Nephron (organoid): Measurements from ENCODE around the gene BTBD8.

Experiments used
- H3K27ac Mint-ChIP-seq, 3 experiments: 2 replicates each; pipeline ENCODE4 v1.8.0; 2020; ENCODE audit warnings: mixed read lengths in 3 of 3, mild to moderate bottlenecking in 2 of 3, moderate library complexity in 1 of 3
- H3K27me3 Mint-ChIP-seq: 2 replicates; pipeline ENCODE4 v1.8.0; 2021; ENCODE audit warnings: low read depth, mild to moderate bottlenecking, moderate library complexity, mixed read lengths
- H3K36me3 Mint-ChIP-seq: 2 replicates; pipeline ENCODE4 v1.8.0; 2020; ENCODE audit warnings: low read depth, mixed read lengths
- H3K4me1 Mint-ChIP-seq: 2 replicates; pipeline ENCODE4 v1.8.0; 2020; ENCODE audit warnings: mixed read lengths
- H3K4me3 Mint-ChIP-seq, 3 experiments: 2 replicates each; pipeline ENCODE4 v1.8.0; 2020; ENCODE audit warnings: mild to moderate bottlenecking in 3 of 3, mixed read lengths in 3 of 3, moderate library complexity in 2 of 3
- H3K9me3 Mint-ChIP-seq: 2 replicates; pipeline ENCODE4 v1.8.0; 2020; ENCODE audit warnings: mixed read lengths
- TF ChIP-seq, protein P1 (sequence below), 3 experiments: fragments of 200-600 bp; sonication (generic); IDR thresholded peaks; one replicate each; pipeline ENCODE4 v1.5.0; 2021; ENCODE audit warnings: antibody characterized with exemption in 3 of 3; ENCODE audit not compliant: unreplicated experiment in 3 of 3

Gene BTBD8

DNA sequence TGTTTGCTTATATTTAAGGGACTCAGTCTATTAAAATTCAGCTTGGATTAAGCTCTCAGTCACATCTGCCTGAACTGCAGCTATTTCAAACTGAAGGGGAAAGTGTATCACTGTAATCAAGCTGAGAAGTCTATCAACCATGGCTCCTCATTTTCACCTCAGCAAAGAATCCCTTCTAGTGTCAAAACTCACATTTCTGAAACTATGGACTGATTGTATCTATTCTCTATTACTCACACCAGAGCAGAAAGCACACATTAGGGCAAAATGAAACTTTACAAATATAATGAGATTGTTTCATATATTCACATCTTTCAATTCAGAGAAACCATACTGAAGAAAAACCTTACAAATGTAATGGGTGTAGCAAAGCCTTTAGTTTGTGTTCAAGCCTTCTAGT, 123.0 kb downstream of the BTBD8 start:
- Mint-ChIP-seq H3K27me3 (peaks cover 3% of the 10 kb centered on the region), H3K27ac (no peak overlapping the region), H3K9me3 (peaks cover 4% of the 10 kb centered on the region), H3K36me3 (no peaks in the 10 kb centered on the region), H3K4me1 (no peaks in the 10 kb centered on the region), H3K4me3 (no peak overlapping the region)
- TF ChIP-seq, protein P1, sequence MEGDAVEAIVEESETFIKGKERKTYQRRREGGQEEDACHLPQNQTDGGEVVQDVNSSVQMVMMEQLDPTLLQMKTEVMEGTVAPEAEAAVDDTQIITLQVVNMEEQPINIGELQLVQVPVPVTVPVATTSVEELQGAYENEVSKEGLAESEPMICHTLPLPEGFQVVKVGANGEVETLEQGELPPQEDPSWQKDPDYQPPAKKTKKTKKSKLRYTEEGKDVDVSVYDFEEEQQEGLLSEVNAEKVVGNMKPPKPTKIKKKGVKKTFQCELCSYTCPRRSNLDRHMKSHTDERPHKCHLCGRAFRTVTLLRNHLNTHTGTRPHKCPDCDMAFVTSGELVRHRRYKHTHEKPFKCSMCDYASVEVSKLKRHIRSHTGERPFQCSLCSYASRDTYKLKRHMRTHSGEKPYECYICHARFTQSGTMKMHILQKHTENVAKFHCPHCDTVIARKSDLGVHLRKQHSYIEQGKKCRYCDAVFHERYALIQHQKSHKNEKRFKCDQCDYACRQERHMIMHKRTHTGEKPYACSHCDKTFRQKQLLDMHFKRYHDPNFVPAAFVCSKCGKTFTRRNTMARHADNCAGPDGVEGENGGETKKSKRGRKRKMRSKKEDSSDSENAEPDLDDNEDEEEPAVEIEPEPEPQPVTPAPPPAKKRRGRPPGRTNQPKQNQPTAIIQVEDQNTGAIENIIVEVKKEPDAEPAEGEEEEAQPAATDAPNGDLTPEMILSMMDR (IDR thresholded peaks at IDR 0.05; ENCODE audit: unreplicated experiment in 3 of 3): no peak

DNA sequence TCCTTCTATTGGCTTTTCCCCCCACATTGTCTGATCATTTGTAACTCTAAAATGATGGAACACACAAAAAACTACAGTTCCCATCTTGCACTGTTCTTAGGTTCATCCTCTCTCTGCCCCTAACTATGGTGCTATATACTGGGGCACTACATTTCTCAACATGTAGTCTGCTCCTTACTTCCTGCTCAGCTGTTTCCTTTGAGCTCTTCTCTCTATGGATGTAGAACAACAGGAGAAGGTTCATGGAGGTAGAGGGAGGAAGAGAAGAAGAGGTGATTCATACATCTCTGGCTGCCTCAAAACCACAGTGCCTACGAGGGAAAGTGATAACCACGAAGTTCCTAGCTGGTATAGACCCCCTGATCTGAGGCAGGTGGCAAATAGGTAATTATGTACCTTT, 130.6 kb downstream of the BTBD8 start:
- H3K4me1 Mint-ChIP-seq: no peaks in the 10 kb centered on the region
- no peaks in the 10 kb centered on the region for H3K9me3 Mint-ChIP-seq
- no peaks in the 10 kb centered on the region for H3K36me3 Mint-ChIP-seq
- H3K27ac Mint-ChIP-seq: no peak overlapping the region
- no peak overlapping the region for H3K4me3 Mint-ChIP-seq
- TF ChIP-seq, protein P1 (IDR thresholded peaks at IDR 0.05; ENCODE audit: unreplicated experiment in 3 of 3): no peak
- no peaks in the 10 kb centered on the region for H3K27me3 Mint-ChIP-seq

DNA sequence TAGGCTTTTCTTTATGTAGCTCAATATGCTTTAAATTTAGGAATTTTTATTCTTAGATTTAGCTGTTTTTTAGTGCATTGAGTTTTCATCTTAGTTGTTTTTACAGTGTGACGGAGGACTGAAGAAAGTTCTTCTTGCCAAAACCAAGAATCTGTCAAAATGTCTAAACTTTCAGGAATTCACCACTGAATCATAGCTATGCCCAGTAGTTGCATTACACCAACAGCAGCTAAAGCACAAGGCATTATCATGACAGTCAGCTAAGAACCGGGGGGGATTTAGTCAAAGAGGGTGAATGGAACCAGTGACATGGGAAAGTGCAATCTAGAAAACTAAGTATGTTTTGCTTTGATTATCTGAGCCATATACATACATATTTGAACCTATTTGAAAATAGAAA, 131.0 kb downstream of the BTBD8 start:
- Mint-ChIP-seq H3K9me3 (no peaks in the 10 kb centered on the region), H3K4me3 (no peak overlapping the region), H3K27ac (no peak overlapping the region), H3K27me3 (no peaks in the 10 kb centered on the region), H3K4me1 (no peaks in the 10 kb centered on the region), H3K36me3 (no peaks in the 10 kb centered on the region)
- TF ChIP-seq, protein P1 (IDR thresholded peaks at IDR 0.05; ENCODE audit: unreplicated experiment in 3 of 3): no peak

DNA sequence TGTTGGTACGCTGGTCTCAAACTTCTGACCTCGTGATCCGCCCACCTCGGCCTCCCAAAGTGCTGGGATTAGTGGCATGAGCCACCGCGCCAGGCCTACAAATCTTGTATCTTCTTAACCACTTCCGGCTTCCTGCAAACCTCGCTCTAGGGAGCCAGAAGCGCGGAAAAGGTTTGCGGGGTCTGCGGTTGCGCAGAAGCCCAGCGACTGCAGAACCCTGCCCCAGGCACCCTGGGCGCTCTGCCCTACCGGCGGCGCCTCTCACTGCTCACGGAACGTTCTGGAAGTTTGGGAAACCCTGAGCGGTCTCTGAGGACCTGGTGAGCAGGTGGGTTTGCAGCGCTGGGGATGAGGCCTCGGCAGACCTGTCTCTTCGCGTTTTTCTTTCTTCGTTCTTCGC, 137.6 kb downstream of the BTBD8 start, which contains the start of gene C1orf146:
C1orf146 (plus strand) TSS at position 195 of the 400 bp plus-strand sequence. CDS start 13,506 bp downstream, outside the sequence.
- Mint-ChIP-seq H3K4me1 (no peaks in the 10 kb centered on the region), H3K4me3 (no peak within 1 kb of the TSS), H3K27me3 (no peaks in the 10 kb centered on the region), H3K36me3 (no peaks in the 10 kb centered on the region), H3K9me3 (peaks cover 5% of the 10 kb centered on the region), H3K27ac (no peak within 1 kb of the TSS)
- TF ChIP-seq, protein P1 (IDR thresholded peaks at IDR 0.05; ENCODE audit: unreplicated experiment in 3 of 3): no peak

DNA sequence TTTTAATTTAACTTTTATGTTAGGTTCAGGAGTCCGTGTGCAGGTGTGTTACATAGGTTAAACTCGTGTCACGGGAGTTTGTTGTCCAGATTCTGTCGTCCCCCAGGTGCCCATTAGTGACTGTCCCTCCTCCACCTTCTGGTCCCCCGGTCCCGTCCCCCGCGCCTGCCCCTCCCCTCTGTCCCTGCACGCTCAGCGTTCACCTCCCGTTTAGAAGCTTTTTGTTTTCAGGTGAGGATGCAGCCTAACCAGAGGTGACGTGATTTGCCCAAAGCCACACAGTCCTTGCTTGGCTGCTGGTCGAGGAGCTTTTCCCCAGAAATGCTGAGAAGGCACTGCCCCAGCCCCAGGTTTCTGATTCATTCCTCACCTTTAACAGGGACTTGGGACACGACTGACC, 138.4 kb downstream of the BTBD8 start:
- no peaks in the 10 kb centered on the region for H3K36me3 Mint-ChIP-seq
- H3K4me1 Mint-ChIP-seq: no peaks in the 10 kb centered on the region
- TF ChIP-seq, protein P1 (IDR thresholded peaks at IDR 0.05; ENCODE audit: unreplicated experiment in 3 of 3): no peak
- no peaks in the 10 kb centered on the region for H3K27me3 Mint-ChIP-seq
- no peak overlapping the region for H3K27ac Mint-ChIP-seq
- H3K4me3 Mint-ChIP-seq: no peak overlapping the region
- H3K9me3 Mint-ChIP-seq: peaks cover 5% of the 10 kb centered on the region

DNA sequence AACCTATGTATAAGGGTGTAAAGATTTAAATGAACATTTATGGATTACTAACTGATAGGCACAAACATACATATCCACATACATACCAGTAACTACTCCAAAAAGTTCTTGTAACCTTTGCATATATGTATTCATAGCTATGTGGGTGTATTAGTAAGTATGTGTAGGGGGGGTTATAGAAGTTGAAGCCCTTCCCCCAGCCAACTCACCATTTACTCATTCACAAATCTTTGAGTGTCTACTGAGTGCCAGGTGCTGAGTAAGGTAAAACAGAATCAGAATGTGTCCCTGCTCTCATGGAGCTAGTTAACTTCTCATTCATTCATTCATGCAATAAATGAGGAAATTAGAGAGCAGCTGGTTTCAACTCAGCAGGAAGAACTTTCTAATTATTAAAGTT, 138.9 kb downstream of the BTBD8 start:
- H3K27ac Mint-ChIP-seq: no peak overlapping the region
- H3K36me3 Mint-ChIP-seq: no peaks in the 10 kb centered on the region
- H3K9me3 Mint-ChIP-seq: peaks cover 5% of the 10 kb centered on the region
- H3K27me3 Mint-ChIP-seq: no peaks in the 10 kb centered on the region
- H3K4me3 Mint-ChIP-seq: no peak overlapping the region
- H3K4me1 Mint-ChIP-seq: no peaks in the 10 kb centered on the region
- TF ChIP-seq, protein P1 (IDR thresholded peaks at IDR 0.05; ENCODE audit: unreplicated experiment in 3 of 3): no peak
